Loucy (cell line): Measurements from ENCODE around the gene RSU1.

Source experiments
- CTCF ChIP-seq: fragments of 200-600 bp; sonication (generic); conservative IDR thresholded peaks from 2 replicates; pipeline ENCODE4 v1.5.1; 2014; ENCODE audit warnings: mild to moderate bottlenecking, antibody characterized with exemption, low read length
- EZH2phosphoT487 ChIP-seq: fragments of 200-600 bp; IDR thresholded peaks from 2 replicates; pipeline ENCODE4 v1.6.1; 2018; ENCODE audit warnings: antibody characterized with exemption, mild to moderate bottlenecking, moderate library complexity, borderline replicate concordance

- TF ChIP-seq EZH2phosphoT487 (no peak), CTCF (no peak)
These were observed 217.6 kb downstream of the RSU1 start for GRCh38 chr10:16599662-16600061.
